A549 (cell line): Measurements from ENCODE around the gene ZNF407. TPM values are rescaled to one million over a fixed set of nuclear protein-coding genes. Genes with fewer than 3 reads are reported as not detected.

Experiments used
- ATAC-seq, 2 experiments: fragments of 200-7000 bp in 1 of 2; fragments of >200 bp in 1 of 2; cut with Nextera tagmentation in 1 of 2; cut with Tn5 transposase in 1 of 2; 3 replicates each; pipeline versions ENCODE4 v1.8.0 to v1.9.1; 2018 to 2020; ENCODE audit warnings: mild to moderate bottlenecking in 1 of 2, moderate library complexity in 1 of 2
- CTCF ChIA-PET: fragments of 300-600 bp; sonication (Branson Sonifier 250); formaldehyde crosslinking; extraction: SDS; loops from one replicate; lab custom pipeline; 2021; ENCODE audit warnings: antibody characterized with exemption, inconsistent platforms; lab: Yijun Ruan, JAX
- POLR2A ChIA-PET: fragments of 350-600 bp; formaldehyde crosslinking; extraction: SDS; loops from one replicate; lab custom pipeline; 2021; ENCODE audit warnings: antibody characterized with exemption, inconsistent platforms; lab: Yijun Ruan, JAX
- DNase-seq, 2 experiments: peaks; one replicate each; pipeline versions ENCODE4 v3.0.0 to v3.0.0-alpha.2; 2011 to 2016; ENCODE audit warnings: low read depth in 1 of 2, low spot score in 1 of 2
- FAIRE-seq: peaks from 2 replicates; lab custom pipeline; 2011; peaks lifted over from hg19 to GRCh38; lab: Jason Lieb, UNC
- H3K27ac ChIP-seq, 2 experiments: fragments of >200 bp; sonication (Bioruptor Twin); formaldehyde crosslinking; 3 replicates each; pipeline ENCODE4 v1.5.1; 2016 to 2017
- H3K4me1 ChIP-seq: fragments of >200 bp; sonication (Bioruptor Twin); formaldehyde crosslinking; 3 replicates; pipeline ENCODE4 v1.6.1; 2016
- H3K4me2 ChIP-seq: fragments of >200 bp; sonication (Bioruptor Twin); formaldehyde crosslinking; 3 replicates; pipeline ENCODE4 v1.6.1; 2016
- H3K4me3 ChIP-seq: fragments of >200 bp; sonication (Bioruptor Twin); formaldehyde crosslinking; 3 replicates; pipeline ENCODE4 v1.5.1; 2016
- H3K9me3 ChIP-seq: fragments of >200 bp; sonication (Bioruptor Twin); formaldehyde crosslinking; 3 replicates; pipeline ENCODE4 v1.6.1; 2016
- CHD4 ChIP-seq: fragments of 200-600 bp; sonication (generic); IDR thresholded peaks from 2 replicates; pipeline ENCODE4 v1.6.1; 2016; ENCODE audit warnings: antibody characterized with exemption, mild to moderate bottlenecking, borderline replicate concordance
- ELK1 ChIP-seq: fragments of 150-350 bp; IDR thresholded peaks from 2 replicates; pipeline ENCODE4 v1.6.1; 2014; ENCODE audit warnings: low read depth, mild to moderate bottlenecking, low read length
- ESRRA ChIP-seq: fragments of 150-350 bp; IDR thresholded peaks from 2 replicates; pipeline ENCODE4 v1.6.1; 2014; ENCODE audit warnings: mild to moderate bottlenecking, low read length, borderline replicate concordance
- FOSB ChIP-seq: fragments of 250-450 bp; sonication (Bioruptor Pico); IDR thresholded peaks from 2 replicates; pipeline ENCODE4 v1.5.0; 2020; ENCODE audit warnings: mild to moderate bottlenecking, moderate library complexity
- FOSL2 ChIP-seq, 2 experiments: fragments of 450-650 bp in 1 of 2; fragments of >200 bp in 1 of 2; sonication (Bioruptor Twin) in 1 of 2; formaldehyde crosslinking; IDR thresholded peaks; 2 replicates each; pipeline versions ENCODE4 v1.5.0 to v1.6.1; 2016 to 2020; ENCODE audit warnings: mild to moderate bottlenecking in 1 of 2, moderate library complexity in 1 of 2
- HDAC2 ChIP-seq: fragments of 200-600 bp; sonication (generic); IDR thresholded peaks from 2 replicates; pipeline ENCODE4 v1.6.1; 2016
- HES2 ChIP-seq: fragments of >200 bp; sonication (Bioruptor Twin); formaldehyde crosslinking; IDR thresholded peaks from 2 replicates; pipeline ENCODE4 v1.6.1; 2016
- HOXB5 ChIP-seq: fragments of 250-450 bp; sonication (Bioruptor Pico); IDR thresholded peaks from 2 replicates; pipeline ENCODE4 v1.5.0; 2020; ENCODE audit warnings: mild to moderate bottlenecking, moderate library complexity
- JUN ChIP-seq, 2 experiments: fragments of >200 bp; sonication (Bioruptor Twin); formaldehyde crosslinking; IDR thresholded peaks; 2 replicates in 1 of 2; 3 replicates in 1 of 2; pipeline ENCODE4 v1.6.1; 2016 to 2017
- MAFK ChIP-seq: fragments of 450-650 bp; IDR thresholded peaks from 2 replicates; pipeline ENCODE4 v1.6.1; 2014; ENCODE audit not compliant: partially characterized antibody
- MYC ChIP-seq: IDR thresholded peaks from 2 replicates; pipeline ENCODE4 v1.6.1; 2012; ENCODE audit warnings: mild to moderate bottlenecking, inconsistent platforms, low read length, improper control_type of control experiment, borderline replicate concordance
- NFE2L2 ChIP-seq: fragments of 150-350 bp; conservative IDR thresholded peaks from 2 replicates; pipeline ENCODE4 v1.6.1; 2014; ENCODE audit warnings: low read length
- NPAS2 ChIP-seq: fragments of 250-450 bp; sonication (Bioruptor Pico); IDR thresholded peaks from 2 replicates; pipeline ENCODE4 v1.8.0; 2022; ENCODE audit warnings: mild to moderate bottlenecking, moderate library complexity, borderline replicate concordance
- POLR2AphosphoS2 ChIP-seq: conservative IDR thresholded peaks from 2 replicates; pipeline ENCODE4 v1.6.1; 2012; ENCODE audit warnings: low read length, improper control_type of control experiment, inconsistent platforms
- RAD21 ChIP-seq, 2 experiments: fragments of >200 bp in 1 of 2; sonication (Bioruptor Twin) in 1 of 2; formaldehyde crosslinking in 1 of 2; IDR thresholded peaks in 1 of 2; conservative IDR thresholded peaks in 1 of 2; 2 replicates in 1 of 2; 3 replicates in 1 of 2; pipeline ENCODE4 v1.6.1; 2012 to 2018; ENCODE audit warnings: inconsistent platforms in 1 of 2
- RCOR1 ChIP-seq: fragments of 150-350 bp; IDR thresholded peaks from 2 replicates; pipeline ENCODE4 v1.6.1; 2014; ENCODE audit warnings: antibody characterized with exemption, low read length, low read depth
- REST ChIP-seq: fragments of 200-600 bp; sonication (generic); IDR thresholded peaks from 2 replicates; pipeline ENCODE4 v1.6.1; 2016; ENCODE audit warnings: antibody characterized with exemption, mild to moderate bottlenecking, moderate library complexity
- TFCP2L1 ChIP-seq: fragments of 250-450 bp; sonication (Bioruptor Pico); IDR thresholded peaks from 2 replicates; pipeline ENCODE4 v1.5.0; 2021; ENCODE audit warnings: mild to moderate bottlenecking
- ZNF302 ChIP-seq: fragments of 250-450 bp; sonication (Bioruptor Pico); IDR thresholded peaks from 2 replicates; pipeline ENCODE4 v1.9.0; 2021; ENCODE audit warnings: inconsistent platforms, mild to moderate bottlenecking, moderate library complexity
- WGBS: methylation state at CpG from one replicate; pipeline ENCODE4 v1.1.6; 2017; ENCODE audit errors: missing lambda C conversion rate; 5-methylcytosine and 5-hydroxymethylcytosine counted together
- polyA plus RNA-seq, 4 experiments: library from polyadenylated mRNA; depleted of rRNA in 3 of 4; stranded (reverse); fragments of >200 nt; fragmentation: RNase III in 1 of 4; extraction: RNeasy Plus Mini Kit Qiagen cat#74134 plus additional on column Dnase treatment in 1 of 4; gene quantifications; 2 replicates in 3 of 4; 3 replicates in 1 of 4; pipeline ENCODE4 v1.2.3, GENCODE V29; 2011 to 2017
- TF ChIP-seq, protein P1 (sequence below): fragments of >200 bp; sonication (Bioruptor Twin); formaldehyde crosslinking; IDR thresholded peaks from 3 replicates; pipeline ENCODE4 v1.5.1; 2016

The ZNF407 gene
- polyA plus RNA-seq, 2 of the 4 experiments (the other 2 are of a cell fraction) = 2.5 to 3.0 TPM

- TF ChIP-seq HES2 = no peak
- TF ChIP-seq, protein P1, sequence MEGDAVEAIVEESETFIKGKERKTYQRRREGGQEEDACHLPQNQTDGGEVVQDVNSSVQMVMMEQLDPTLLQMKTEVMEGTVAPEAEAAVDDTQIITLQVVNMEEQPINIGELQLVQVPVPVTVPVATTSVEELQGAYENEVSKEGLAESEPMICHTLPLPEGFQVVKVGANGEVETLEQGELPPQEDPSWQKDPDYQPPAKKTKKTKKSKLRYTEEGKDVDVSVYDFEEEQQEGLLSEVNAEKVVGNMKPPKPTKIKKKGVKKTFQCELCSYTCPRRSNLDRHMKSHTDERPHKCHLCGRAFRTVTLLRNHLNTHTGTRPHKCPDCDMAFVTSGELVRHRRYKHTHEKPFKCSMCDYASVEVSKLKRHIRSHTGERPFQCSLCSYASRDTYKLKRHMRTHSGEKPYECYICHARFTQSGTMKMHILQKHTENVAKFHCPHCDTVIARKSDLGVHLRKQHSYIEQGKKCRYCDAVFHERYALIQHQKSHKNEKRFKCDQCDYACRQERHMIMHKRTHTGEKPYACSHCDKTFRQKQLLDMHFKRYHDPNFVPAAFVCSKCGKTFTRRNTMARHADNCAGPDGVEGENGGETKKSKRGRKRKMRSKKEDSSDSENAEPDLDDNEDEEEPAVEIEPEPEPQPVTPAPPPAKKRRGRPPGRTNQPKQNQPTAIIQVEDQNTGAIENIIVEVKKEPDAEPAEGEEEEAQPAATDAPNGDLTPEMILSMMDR = no peak
These were observed 466.8 kb downstream of the ZNF407 start (continued) for GRCh38 chr18:75064513-75064905.

DNA sequence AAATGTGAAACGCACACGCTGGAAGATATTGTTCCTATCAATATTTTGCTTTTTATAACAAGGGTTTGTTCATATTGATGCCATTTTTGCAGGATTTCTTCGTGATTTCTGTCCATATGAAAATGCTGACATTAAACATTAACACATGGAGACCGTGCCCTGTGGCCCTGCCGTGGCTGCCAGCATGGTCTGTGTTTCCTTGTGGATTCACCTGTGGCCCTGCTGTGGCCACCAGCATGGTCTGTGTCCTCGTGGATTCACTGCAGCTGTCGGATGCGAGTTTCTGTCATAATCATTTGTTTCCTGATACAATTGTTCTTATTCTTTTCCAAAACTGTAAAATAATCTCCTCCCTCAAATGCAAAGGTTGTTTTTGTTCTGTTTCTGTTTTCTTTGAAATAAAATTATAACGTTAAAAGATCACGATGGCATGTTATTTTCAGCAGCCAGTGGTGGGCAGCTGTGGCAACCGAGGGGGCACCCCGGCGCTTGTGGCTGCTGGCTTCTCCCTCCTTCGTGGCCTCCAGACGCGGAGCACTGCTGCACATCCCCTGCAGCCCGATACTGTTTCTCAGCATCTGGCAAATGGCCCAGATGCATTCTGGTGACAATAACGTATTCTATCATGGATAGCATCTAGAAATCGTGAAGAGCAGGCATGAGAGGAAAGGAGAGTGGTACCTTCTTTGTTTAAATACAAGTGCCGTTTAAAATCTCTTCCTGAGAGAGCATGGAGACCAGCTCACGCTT is 467.8 kb downstream of the ZNF407 start:
- TF ChIP-seq POLR2AphosphoS2 = no peak
- TF ChIP-seq TFCP2L1 = no peak
- TF ChIP-seq HDAC2 = no peak
- no peak for TF ChIP-seq FOSB (CRISPR knock-in tag)
- no peak for TF ChIP-seq RCOR1
- TF ChIP-seq ZNF302 (CRISPR knock-in tag) = no peak
- TF ChIP-seq NPAS2 (CRISPR knock-in tag) = no peak
- no peak for TF ChIP-seq JUN (IDR thresholded peaks at IDR 0.05)
- no peak for TF ChIP-seq FOSL2 (IDR thresholded peaks at IDR 0.05)
- no peak for TF ChIP-seq FOSL2 (CRISPR knock-in tag; IDR thresholded peaks at IDR 0.05)
- TF ChIP-seq REST = no peak
- TF ChIP-seq MAFK = no peak
- no peak for TF ChIP-seq ELK1
- no peak for TF ChIP-seq RAD21 (conservative IDR thresholded peaks at IDR 0.05 in 1 of 2, IDR thresholded peaks at IDR 0.05 in 1 of 2)
- TF ChIP-seq MYC = no peak
- no peak for TF ChIP-seq HOXB5 (CRISPR knock-in tag)
- no peak for TF ChIP-seq NFE2L2
- no peak for TF ChIP-seq ESRRA
- TF ChIP-seq CHD4 = no peak
- TF ChIP-seq, all 56 proteins: peak for 0
- FAIRE-seq (no peak), ATAC-seq (no peak), DNase-seq (no peak)
- ChIA-PET CTCF (no interaction called here), POLR2A (no interaction called here)
- H3K9me3 ChIP-seq = no peaks in the 10 kb centered on the region
- no peak overlapping the region for H3K4me2 ChIP-seq
- 84% methylated on average over 21 of the region's 21 CpGs for WGBS
- H3K27ac ChIP-seq = no peak overlapping the region
- H3K4me3 ChIP-seq = no peak overlapping the region
- H3K4me1 ChIP-seq = peaks cover 3% of the 10 kb centered on the region; the same call in 2 of the 3 replicates
